NCI-H2171 treated with DMSO at 0.1 percent for 48 hours (cell line): ENCODE results near the gene SH2D2A.
"Not testable (repeated sequence)": the region's sequence is repeated elsewhere in the genome, so short reads cannot be mapped to it uniquely, and the experiment has no call there.

ENCODE experiments used
- DNase-seq: peaks from one replicate; lab custom pipeline; 2025; lab: John Stamatoyannopoulos, UW

SH2D2A gene

GRCh38 chr1:156768610-156769295 is 47.9 kb downstream of the SH2D2A start:
- no peak for DNase-seq

- peak; percentile 23 for DNase-seq
Measured at GRCh38 chr1:156767879-156768604, 48.6 kb downstream of the SH2D2A start.

GRCh38 chr1:156767101-156767878 is 49.4 kb downstream of the SH2D2A start, which contains the start of gene PRCC:
Gene PRCC (plus strand): TSS chr1:156767535. CDS start chr1:156767772, 237 bp downstream.
- peak; percentile 100 for DNase-seq

- peak; percentile 50 for DNase-seq
Measured at GRCh38 chr1:156766298-156767100, 50.1 kb downstream of the SH2D2A start.

- DNase-seq: no peak
Measured at GRCh38 chr1:156765666-156766065, 51.0 kb downstream of the SH2D2A start.

- DNase-seq: not testable (repeated sequence)
Measured at GRCh38 chr1:156765136-156765535, 51.5 kb downstream of the SH2D2A start.

GRCh38 chr1:156760796-156761104 is 55.9 kb downstream of the SH2D2A start:
- no peak for DNase-seq

- peak; percentile 11 for DNase-seq
Measured at GRCh38 chr1:156760092-156760795, 56.4 kb downstream of the SH2D2A start.

GRCh38 chr1:156757572-156758253 is 58.9 kb downstream of the SH2D2A start:
- not testable (repeated sequence) for DNase-seq

- no peak for DNase-seq
Measured at GRCh38 chr1:156756355-156756754, 60.3 kb downstream of the SH2D2A start.
